Lower leg skin (tissue), 4 donors: ENCODE data around the gene VWA2. TPM values are rescaled to one million over a fixed set of nuclear protein-coding genes. Genes with fewer than 3 reads are reported as not detected.

Experiments used
- DNase-seq, 2 donors: peaks; one replicate each; pipeline ENCODE4 v3.0.0-alpha.2; 2019; ENCODE audit warnings: low spot score in 2 of 2
- H3K4me3 ChIP-seq: fragments of 200-600 bp; sonication (generic); 2 replicates; pipeline ENCODE4 v1.5.1; 2017; ENCODE audit warnings: mild to moderate bottlenecking, low read depth; ENCODE audit not compliant: poor library complexity, severe bottlenecking
- POLR2A ChIP-seq, 2 donors: fragments of 450-650 bp; IDR thresholded peaks; one replicate each; pipeline ENCODE4 v1.6.1; 2016 to 2017; ENCODE audit warnings: antibody characterized with exemption in 2 of 2, mild to moderate bottlenecking in 1 of 2, moderate library complexity in 1 of 2
- WGBS, 2 donors: methylation state at CpG; one replicate each; pipeline ENCODE4 v1.1.5; 2018; 5-methylcytosine and 5-hydroxymethylcytosine counted together
- intact Hi-C: fragments of 100-400 bp; cut with DNase I; formaldehyde crosslinking; loops from one replicate; pipeline ENCODE4 v1.15.0; 2023; ENCODE audit warnings: low total_unique reads
- total RNA-seq, 4 donors: library from RNA; depleted of rRNA; stranded (reverse); fragments of >200 nt; gene quantifications; one replicate each; pipeline ENCODE4 v1.1.0, GENCODE V29; 2016
- TF ChIP-seq, protein P1 (sequence below), 3 donors: fragments of 450-650 bp; IDR thresholded peaks; one replicate each; pipeline ENCODE4 v1.5.1; 2016; ENCODE audit warnings: antibody characterized with exemption in 3 of 3, mild to moderate bottlenecking in 3 of 3, moderate library complexity in 2 of 3

The VWA2 gene
- total RNA-seq, 4 donors from 2014 or later, result 14.2 to 21.7 (median 20.6) TPM

DNA sequence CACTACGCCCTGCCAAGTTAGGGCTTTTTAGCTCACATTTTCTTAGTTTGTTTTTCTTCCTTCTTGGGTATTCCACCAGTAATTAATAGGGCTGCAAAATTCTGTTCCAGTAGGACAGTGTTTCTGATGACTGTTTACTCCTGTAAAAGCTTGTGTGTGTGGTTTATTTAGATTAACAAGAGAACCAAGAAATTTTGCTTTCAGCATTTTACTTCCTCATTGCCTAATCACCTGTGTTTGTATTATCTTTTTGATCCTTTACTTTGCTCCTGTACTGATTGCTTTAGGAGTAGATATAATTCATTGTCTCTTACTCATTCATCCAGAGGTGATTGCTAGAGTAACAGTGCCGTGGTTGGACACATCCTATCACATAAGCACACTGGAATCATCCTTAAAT lies 32.2 kb upstream of the VWA2 start:
- intact Hi-C loops, result no loop called here
- 62 to 97% methylated on average over 2 of the region's 2 CpGs for WGBS, 2 donors
- no peak for TF ChIP-seq POLR2A (IDR thresholded peaks at IDR 0.05)
- TF ChIP-seq, protein P1, sequence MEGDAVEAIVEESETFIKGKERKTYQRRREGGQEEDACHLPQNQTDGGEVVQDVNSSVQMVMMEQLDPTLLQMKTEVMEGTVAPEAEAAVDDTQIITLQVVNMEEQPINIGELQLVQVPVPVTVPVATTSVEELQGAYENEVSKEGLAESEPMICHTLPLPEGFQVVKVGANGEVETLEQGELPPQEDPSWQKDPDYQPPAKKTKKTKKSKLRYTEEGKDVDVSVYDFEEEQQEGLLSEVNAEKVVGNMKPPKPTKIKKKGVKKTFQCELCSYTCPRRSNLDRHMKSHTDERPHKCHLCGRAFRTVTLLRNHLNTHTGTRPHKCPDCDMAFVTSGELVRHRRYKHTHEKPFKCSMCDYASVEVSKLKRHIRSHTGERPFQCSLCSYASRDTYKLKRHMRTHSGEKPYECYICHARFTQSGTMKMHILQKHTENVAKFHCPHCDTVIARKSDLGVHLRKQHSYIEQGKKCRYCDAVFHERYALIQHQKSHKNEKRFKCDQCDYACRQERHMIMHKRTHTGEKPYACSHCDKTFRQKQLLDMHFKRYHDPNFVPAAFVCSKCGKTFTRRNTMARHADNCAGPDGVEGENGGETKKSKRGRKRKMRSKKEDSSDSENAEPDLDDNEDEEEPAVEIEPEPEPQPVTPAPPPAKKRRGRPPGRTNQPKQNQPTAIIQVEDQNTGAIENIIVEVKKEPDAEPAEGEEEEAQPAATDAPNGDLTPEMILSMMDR (IDR thresholded peaks at IDR 0.05), result no peak
- no peak overlapping the region for H3K4me3 ChIP-seq
- DNase-seq, result no peak

DNA sequence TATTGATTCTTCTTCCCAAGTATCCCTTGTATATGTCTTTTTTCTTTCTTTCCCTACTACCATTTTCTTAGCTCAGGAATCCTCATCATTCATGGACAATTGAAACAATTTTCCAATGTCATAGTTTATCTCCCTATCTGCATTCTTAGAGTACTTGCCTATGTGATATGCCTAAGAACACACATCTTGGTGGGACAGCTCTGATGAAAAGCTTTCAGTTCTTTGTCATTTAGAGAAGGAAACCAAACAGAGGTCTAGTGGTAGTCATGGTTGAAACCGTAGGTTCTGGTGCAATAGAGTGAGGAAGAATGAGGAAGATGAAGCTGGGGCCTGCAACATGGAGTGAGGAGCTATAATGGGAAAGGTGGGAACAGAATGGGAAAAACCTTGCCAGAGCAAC lies 31.7 kb upstream of the VWA2 start:
- no peak for DNase-seq
- intact Hi-C loops, result no loop called here
- H3K4me3 ChIP-seq, result no peak overlapping the region
- WGBS, 2 donors, result 78 to 96% methylated on average over 1 of the region's 1 CpG
- no peak for TF ChIP-seq POLR2A (IDR thresholded peaks at IDR 0.05)
- TF ChIP-seq, protein P1 (IDR thresholded peaks at IDR 0.05), result no peak

DNA sequence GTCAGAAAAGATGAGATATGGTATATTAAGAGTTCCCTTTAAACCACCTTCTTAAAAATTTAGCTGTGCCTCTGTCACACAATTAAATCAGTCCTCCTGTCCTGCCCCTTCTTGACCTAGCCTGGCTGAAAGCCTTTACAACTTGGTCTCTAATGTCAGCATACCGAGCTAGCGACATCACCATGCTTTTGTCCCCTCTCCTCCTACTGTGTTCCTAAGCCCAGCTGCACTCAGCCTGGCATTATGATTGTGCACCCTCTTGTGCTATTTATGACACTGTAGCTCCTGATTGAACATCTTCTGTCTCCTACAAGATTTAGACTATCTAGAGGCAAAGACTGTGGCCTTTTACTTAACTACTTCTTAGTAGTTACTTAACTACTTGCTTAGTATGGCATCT lies 30.7 kb upstream of the VWA2 start:
- WGBS, 2 donors, result 93 to 94% methylated on average over 2 of the region's 2 CpGs
- H3K4me3 ChIP-seq, result no peak overlapping the region
- DNase-seq, result no peak
- TF ChIP-seq, protein P1 (IDR thresholded peaks at IDR 0.05), result no peak
- no peak for TF ChIP-seq POLR2A (IDR thresholded peaks at IDR 0.05)
- intact Hi-C loops, result no loop called here

DNA sequence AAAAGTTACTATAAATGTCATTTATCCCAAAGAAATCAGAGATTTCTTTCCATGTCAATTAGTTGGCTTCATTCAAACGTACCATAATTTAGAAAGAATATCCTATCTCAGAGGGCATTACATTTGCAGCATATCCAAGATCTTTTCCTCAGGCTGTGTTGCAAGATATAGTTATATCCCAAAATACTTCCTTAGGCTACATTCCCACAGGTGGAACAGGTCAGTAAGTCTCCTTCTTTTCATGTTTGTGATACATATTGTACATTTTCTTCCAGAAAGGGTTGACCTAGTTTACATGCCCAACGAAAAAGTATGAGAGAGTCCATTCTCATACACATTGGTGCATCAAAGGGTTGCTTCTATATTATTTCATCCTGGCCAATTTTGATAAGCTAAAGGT lies 26.9 kb upstream of the VWA2 start:
- intact Hi-C loops, result no loop called here
- DNase-seq, result no peak
- 74 to 79% methylated on average over 2 of the region's 2 CpGs for WGBS, 2 donors
- TF ChIP-seq POLR2A (IDR thresholded peaks at IDR 0.05), result no peak
- TF ChIP-seq, protein P1 (IDR thresholded peaks at IDR 0.05), result no peak
- H3K4me3 ChIP-seq, result no peak overlapping the region

DNA sequence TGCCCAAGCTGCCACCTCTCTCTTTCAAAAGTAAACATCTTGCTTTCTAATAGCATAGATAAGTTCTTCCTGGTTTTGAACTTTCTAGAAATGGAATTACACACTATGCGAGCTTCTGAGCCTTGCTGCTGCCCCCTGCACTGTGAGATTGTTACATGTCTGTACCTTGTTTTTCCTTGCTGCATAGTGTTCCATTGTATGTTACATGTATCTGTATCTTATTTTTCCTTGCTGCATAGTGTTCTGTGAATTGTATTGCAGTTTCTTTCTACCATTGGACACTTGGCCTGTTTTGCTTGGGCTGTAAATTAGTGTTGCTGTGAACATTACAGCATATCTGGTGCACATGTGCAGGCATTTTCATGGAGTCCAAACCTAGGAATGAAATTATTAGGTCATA lies 24.0 kb upstream of the VWA2 start:
- WGBS, 2 donors, result 100% methylated on average over 1 of the region's 1 CpG
- intact Hi-C loops, result no loop called here
- no peak overlapping the region for H3K4me3 ChIP-seq
- no peak for DNase-seq
- TF ChIP-seq, protein P1 (IDR thresholded peaks at IDR 0.05), result no peak
- TF ChIP-seq POLR2A (IDR thresholded peaks at IDR 0.05), result no peak

DNA sequence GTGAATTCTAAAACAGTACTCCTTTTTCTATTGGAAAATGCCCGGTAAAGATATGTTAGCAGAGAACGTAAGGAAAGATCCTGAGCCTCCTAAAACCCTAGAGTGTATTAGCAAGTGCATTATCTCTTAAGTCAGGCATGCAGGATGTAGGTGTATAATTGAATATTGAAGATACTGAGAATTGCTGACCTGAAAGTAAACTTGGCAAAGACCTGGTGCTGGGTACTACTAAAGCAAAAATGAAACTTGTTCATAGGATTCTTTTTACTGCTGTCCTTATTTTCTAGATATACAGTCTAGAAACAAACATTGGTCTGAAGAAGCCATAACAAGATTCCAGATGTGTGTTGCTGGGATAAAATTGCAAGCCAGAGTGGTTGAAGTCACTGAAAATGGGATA lies 18.8 kb upstream of the VWA2 start:
- intact Hi-C loops, result no loop called here
- TF ChIP-seq, protein P1 (IDR thresholded peaks at IDR 0.05), result no peak
- no peak for TF ChIP-seq POLR2A (IDR thresholded peaks at IDR 0.05)
- no peak overlapping the region for H3K4me3 ChIP-seq
- WGBS, 2 donors, result 82 to 86% methylated on average over 2 of the region's 2 CpGs
- DNase-seq, result no peak
